Measurements from ENCODE around the gene SPOUT1.

DNA sequence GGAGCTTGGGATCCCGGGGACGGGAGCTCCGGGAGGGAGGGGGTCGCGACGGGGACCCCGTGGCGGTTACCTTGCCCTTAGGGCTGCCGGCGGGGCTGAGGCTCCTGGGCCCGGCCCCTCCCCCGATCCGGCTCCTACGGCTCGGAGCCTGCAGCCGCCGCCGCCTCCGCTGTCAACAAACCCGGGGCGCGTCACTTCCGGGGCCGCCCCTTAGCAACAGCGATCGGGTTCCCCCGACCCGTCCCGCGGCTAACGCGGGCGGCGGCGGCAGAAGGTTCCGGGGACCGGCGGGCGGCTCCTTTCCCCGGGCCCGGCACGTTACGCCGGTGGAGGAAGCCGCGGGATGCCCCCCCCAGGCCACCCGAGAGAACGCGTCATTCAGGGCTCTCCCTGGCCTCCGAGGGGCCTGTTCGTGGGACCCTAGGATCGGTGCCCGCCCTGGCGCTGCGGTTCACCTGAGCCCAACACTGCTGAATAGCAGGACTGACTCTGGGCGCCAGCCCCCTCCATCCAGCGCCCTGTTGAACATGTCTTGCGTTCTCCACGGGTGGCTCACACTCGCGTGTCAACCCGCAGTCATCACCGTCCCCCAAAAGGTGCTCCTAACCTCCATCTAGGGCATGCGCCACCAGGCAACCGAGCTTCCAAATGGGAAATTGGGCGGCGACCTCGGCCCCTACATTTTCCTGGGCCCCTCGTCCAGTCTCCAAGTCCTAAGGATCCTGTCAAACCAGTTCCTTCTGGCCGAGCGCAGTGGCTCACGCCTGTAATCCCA is 57.7 kb downstream of the SPOUT1 start, which contains the start of gene ZER1:
- TF ChIP-seq POLR2AphosphoS5 (IDR thresholded peaks at IDR 0.05; ENCODE audit: low read depth, low read length) (no peak), POLR2A (IDR thresholded peaks at IDR 0.05; ENCODE audit: low read depth, low read length) (peak; percentile 72; the same call in 1 of the 2 replicates), TAF1 (IDR thresholded peaks at IDR 0.05; ENCODE audit: borderline replicate concordance, low read depth, low read length) (peak; percentile 79; the same call in 1 of the 2 replicates)
